SJCRH30 (cell line): ENCODE measurements around the gene GALNTL6. TPM values are rescaled to one million over a fixed set of nuclear protein-coding genes. Genes with fewer than 3 reads are reported as not detected.
A peak's percentile ranks its signal among the peaks of the same experiment; 100 is the strongest.
"Not testable (repeated sequence)": the region's sequence is repeated elsewhere in the genome, so short reads cannot be mapped to it uniquely, and the experiment has no call there.

Experiments
- DNase-seq, 2 experiments: peaks; one replicate each; pipeline ENCODE4 v3.0.0-alpha.2; 2015 to 2020
- H3K27ac ChIP-seq: fragments of 250-450 bp; sonication (Bioruptor Pico); 2 replicates; pipeline ENCODE4 v1.5.1; 2020; ENCODE audit warnings: mild to moderate bottlenecking, moderate library complexity
- H3K27me3 ChIP-seq: fragments of 250-450 bp; sonication (Bioruptor Pico); 2 replicates; pipeline ENCODE4 v1.5.1; 2020; ENCODE audit warnings: mild to moderate bottlenecking, moderate library complexity
- H3K36me3 ChIP-seq: fragments of 250-450 bp; sonication (Bioruptor Pico); 2 replicates; pipeline ENCODE4 v1.5.1; 2020; ENCODE audit warnings: mild to moderate bottlenecking, moderate library complexity
- H3K4me1 ChIP-seq: fragments of 250-450 bp; sonication (Bioruptor Pico); 2 replicates; pipeline ENCODE4 v1.5.1; 2020; ENCODE audit warnings: mild to moderate bottlenecking, moderate library complexity
- H3K4me3 ChIP-seq: fragments of 250-450 bp; sonication (Bioruptor Pico); 2 replicates; pipeline ENCODE4 v1.5.1; 2020; ENCODE audit warnings: mild to moderate bottlenecking, moderate library complexity
- H3K9me3 ChIP-seq: fragments of 250-450 bp; sonication (Bioruptor Pico); replicated peaks from 2 replicates; pipeline ENCODE4 v1.5.1; 2020; ENCODE audit warnings: mild to moderate bottlenecking, moderate library complexity
- total RNA-seq: library from RNA; depleted of rRNA; stranded (reverse); fragments of >200 nt; shearing (Covaris generic); gene quantifications from 2 replicates; pipeline ENCODE4 v1.2.3, GENCODE V29; 2014

The GALNTL6 gene
- total RNA-seq, 1 experiment from 2014 or later = 0.36 TPM

- Histone ChIP-seq H3K27ac (no peak overlapping the region), H3K9me3 (no peaks in the 10 kb centered on the region), H3K4me3 (no peak overlapping the region), H3K27me3 (no peaks in the 10 kb centered on the region), H3K36me3 (no peaks in the 10 kb centered on the region), H3K4me1 (peaks cover 20% of the 10 kb centered on the region)
- peak; percentile 29 to 74 for DNase-seq
Observed at GRCh38 chr4:173013232-173013930, 1200.2 kb downstream of the GALNTL6 start.

GRCh38 chr4:173014113-173014558 lies 1200.9 kb downstream of the GALNTL6 start:
- Histone ChIP-seq H3K27me3 (no peaks in the 10 kb centered on the region), H3K27ac (no peak overlapping the region), H3K4me3 (no peak overlapping the region), H3K36me3 (no peaks in the 10 kb centered on the region), H3K4me1 (peaks cover 13% of the 10 kb centered on the region), H3K9me3 (no peaks in the 10 kb centered on the region)
- peak; percentile 72 to 79 for DNase-seq

GRCh38 chr4:173014836-173015235 lies 1201.6 kb downstream of the GALNTL6 start:
- H3K4me3 ChIP-seq = no peak overlapping the region
- H3K9me3 ChIP-seq = no peaks in the 10 kb centered on the region
- H3K36me3 ChIP-seq = no peaks in the 10 kb centered on the region
- no peak for DNase-seq
- peaks cover 8% of the 10 kb centered on the region for H3K4me1 ChIP-seq
- H3K27me3 ChIP-seq = no peaks in the 10 kb centered on the region
- H3K27ac ChIP-seq = no peak overlapping the region

- Histone ChIP-seq H3K9me3 (no peaks in the 10 kb centered on the region), H3K4me1 (peaks cover 10% of the 10 kb centered on the region), H3K27ac (no peak overlapping the region), H3K4me3 (no peak overlapping the region), H3K27me3 (no peaks in the 10 kb centered on the region), H3K36me3 (no peaks in the 10 kb centered on the region)
- DNase-seq = no peak
Observed at GRCh38 chr4:173017802-173018201, 1204.6 kb downstream of the GALNTL6 start.

- no peaks in the 10 kb centered on the region for H3K9me3 ChIP-seq
Observed at GRCh38 chr4:173018446-173018845, 1205.2 kb downstream of the GALNTL6 start.

GRCh38 chr4:173019664-173020063 lies 1206.5 kb downstream of the GALNTL6 start:
- H3K27ac ChIP-seq = no peak overlapping the region
- no peak overlapping the region for H3K4me3 ChIP-seq
- no peaks in the 10 kb centered on the region for H3K36me3 ChIP-seq
- peaks cover 16% of the 10 kb centered on the region for H3K4me1 ChIP-seq
- H3K27me3 ChIP-seq = no peaks in the 10 kb centered on the region
- H3K9me3 ChIP-seq = no peaks in the 10 kb centered on the region
- DNase-seq = no peak

More at GRCh38 chr4:173018446-173018845, 1205.2 kb downstream of the GALNTL6 start:
- no peak for DNase-seq
- Histone ChIP-seq H3K27me3 (no peaks in the 10 kb centered on the region), H3K27ac (no peak overlapping the region), H3K4me1 (peaks cover 10% of the 10 kb centered on the region), H3K4me3 (no peak overlapping the region), H3K36me3 (no peaks in the 10 kb centered on the region)

- not testable (repeated sequence) for H3K9me3 ChIP-seq, H3K27ac ChIP-seq, DNase-seq, H3K36me3 ChIP-seq, H3K4me3 ChIP-seq, H3K27me3 ChIP-seq
- H3K4me1 ChIP-seq = peaks cover 18% of the 10 kb centered on the region
Observed at GRCh38 chr4:173021746-173022573, 1208.8 kb downstream of the GALNTL6 start.

GRCh38 chr4:173024203-173024602 lies 1211.0 kb downstream of the GALNTL6 start:
- peak overlapping the region; percentile 51 for H3K27ac ChIP-seq
- H3K36me3 ChIP-seq = no peaks in the 10 kb centered on the region
- H3K4me3 ChIP-seq = no peak overlapping the region
- no peaks in the 10 kb centered on the region for H3K27me3 ChIP-seq
- peak in 1 of 2 experiments; percentile 40 for DNase-seq
- H3K9me3 ChIP-seq = no peaks in the 10 kb centered on the region
- H3K4me1 ChIP-seq = peaks cover 18% of the 10 kb centered on the region

GRCh38 chr4:173025131-173025530 lies 1211.9 kb downstream of the GALNTL6 start:
- Histone ChIP-seq H3K4me1 (peaks cover 18% of the 10 kb centered on the region), H3K4me3 (no peak overlapping the region), H3K27me3 (no peaks in the 10 kb centered on the region), H3K27ac (peak overlapping the region; percentile 51), H3K9me3 (no peaks in the 10 kb centered on the region), H3K36me3 (no peaks in the 10 kb centered on the region)
- peak; percentile 79 to 92 for DNase-seq

GRCh38 chr4:173037242-173037641 lies 1224.0 kb downstream of the GALNTL6 start:
- peaks cover 20% of the 10 kb centered on the region for H3K4me1 ChIP-seq
- H3K9me3 ChIP-seq = no peaks in the 10 kb centered on the region
- H3K4me3 ChIP-seq = no peak overlapping the region
- no peaks in the 10 kb centered on the region for H3K36me3 ChIP-seq
- H3K27me3 ChIP-seq = no peaks in the 10 kb centered on the region
- H3K27ac ChIP-seq = no peak overlapping the region
- no peak for DNase-seq

- H3K4me3 ChIP-seq = no peak overlapping the region
- no peaks in the 10 kb centered on the region for H3K36me3 ChIP-seq
- no peaks in the 10 kb centered on the region for H3K27me3 ChIP-seq
- no peak for DNase-seq
- peaks cover 20% of the 10 kb centered on the region for H3K4me1 ChIP-seq
- H3K9me3 ChIP-seq = no peaks in the 10 kb centered on the region
- no peak overlapping the region for H3K27ac ChIP-seq
Observed at GRCh38 chr4:173038192-173038896, 1225.1 kb downstream of the GALNTL6 start.

GRCh38 chr4:173039617-173040577 lies 1226.7 kb downstream of the GALNTL6 start:
- Histone ChIP-seq H3K27me3 (no peaks in the 10 kb centered on the region), H3K36me3 (no peaks in the 10 kb centered on the region), H3K4me1 (peaks cover 20% of the 10 kb centered on the region), H3K27ac (peak overlapping the region; percentile 73), H3K4me3 (peak overlapping the region; percentile 30), H3K9me3 (no peaks in the 10 kb centered on the region)
- peak; percentile 36 to 82 for DNase-seq

GRCh38 chr4:173041482-173041881 lies 1228.3 kb downstream of the GALNTL6 start:
- no peaks in the 10 kb centered on the region for H3K9me3 ChIP-seq
- H3K4me1 ChIP-seq = peaks cover 20% of the 10 kb centered on the region
- H3K36me3 ChIP-seq = no peaks in the 10 kb centered on the region
- no peaks in the 10 kb centered on the region for H3K27me3 ChIP-seq
- no peak for DNase-seq
- H3K27ac ChIP-seq = no peak overlapping the region
- no peak overlapping the region for H3K4me3 ChIP-seq

- not testable (repeated sequence) for H3K36me3 ChIP-seq, DNase-seq
Observed at GRCh38 chr4:173042139-173042538, 1228.9 kb downstream of the GALNTL6 start.

More at GRCh38 chr4:173042139-173042538, 1228.9 kb downstream of the GALNTL6 start:
- H3K4me3 ChIP-seq, H3K9me3 ChIP-seq, H3K27ac ChIP-seq, H3K27me3 ChIP-seq: not testable (repeated sequence)
- peaks cover 20% of the 10 kb centered on the region for H3K4me1 ChIP-seq
